ENCODE data around the gene BICRA. TPM values are rescaled to one million over a fixed set of nuclear protein-coding genes. Genes with fewer than 3 reads are reported as not detected.

The BICRA gene
- total RNA-seq, 1 donor from 2014 or later = 55.5 TPM

DNA sequence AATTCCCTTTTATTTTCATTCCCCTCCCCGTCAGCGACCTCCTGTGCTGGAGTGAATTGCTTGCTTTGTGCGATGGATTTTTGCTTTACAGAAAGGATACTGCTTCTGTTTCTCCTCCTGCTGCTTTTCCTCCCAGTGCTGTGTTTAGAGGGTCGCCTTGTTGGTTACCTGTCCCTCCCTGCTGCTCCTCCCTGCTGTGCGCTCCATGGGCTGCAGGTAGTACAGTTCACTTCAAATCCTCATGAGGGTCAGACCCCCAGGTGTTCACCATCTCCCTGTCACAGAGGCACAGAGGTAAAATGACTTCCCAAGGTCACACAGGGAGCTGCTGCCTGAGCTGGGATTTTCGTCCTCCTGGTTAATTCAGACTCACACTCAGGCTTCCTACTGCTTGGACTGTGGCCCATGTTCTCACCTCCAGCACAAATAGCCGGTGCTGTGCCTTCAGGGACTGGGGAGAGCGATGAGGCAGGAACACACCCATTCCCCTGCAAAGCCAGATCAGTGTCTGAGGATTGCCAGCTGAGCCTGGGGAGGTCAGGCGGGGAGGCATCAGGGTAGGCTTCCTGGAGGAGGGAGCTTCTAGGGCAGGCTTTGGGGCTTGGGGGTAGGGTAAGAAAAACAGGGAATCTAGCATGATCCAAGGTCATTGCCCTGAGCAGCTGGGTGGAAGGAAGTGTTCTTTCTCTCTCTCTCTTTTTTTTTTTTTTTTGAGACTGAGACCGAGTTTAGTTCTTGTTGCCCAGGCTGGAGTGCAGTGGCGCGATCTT is 14.4 kb downstream of the BICRA start:
- peaks cover 25% of the 10 kb centered on the region for H3K4me1 Mint-ChIP-seq (ENCODE audit: low read depth, unreplicated experiment)

DNA sequence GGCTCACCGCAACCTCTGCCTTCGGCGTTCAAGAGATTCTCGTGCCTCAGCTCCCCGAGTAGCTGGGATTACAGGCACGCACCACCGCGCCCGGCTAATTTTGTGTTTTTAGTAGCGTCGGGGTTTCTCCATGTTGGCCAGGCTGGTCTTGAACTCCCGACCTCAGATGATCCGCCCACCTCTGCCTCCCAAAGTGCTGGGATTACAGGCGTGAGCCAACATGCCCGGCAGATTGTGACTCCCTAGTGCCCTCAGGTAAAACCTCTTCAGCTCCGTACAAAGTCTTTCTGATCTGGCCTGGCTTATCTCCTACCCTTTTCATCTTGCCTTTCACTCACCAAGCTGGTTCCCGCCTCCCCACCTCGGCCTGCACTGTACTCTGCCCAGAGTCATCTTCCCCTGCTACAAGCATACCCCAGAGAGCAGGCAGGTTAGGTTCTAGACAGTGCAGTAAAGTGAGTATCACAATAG is 15.0 kb downstream of the BICRA start:
- peaks cover 4% of the 10 kb centered on the region for H3K9me3 Mint-ChIP-seq (ENCODE audit: unreplicated experiment)
- TF ChIP-seq, protein P1, sequence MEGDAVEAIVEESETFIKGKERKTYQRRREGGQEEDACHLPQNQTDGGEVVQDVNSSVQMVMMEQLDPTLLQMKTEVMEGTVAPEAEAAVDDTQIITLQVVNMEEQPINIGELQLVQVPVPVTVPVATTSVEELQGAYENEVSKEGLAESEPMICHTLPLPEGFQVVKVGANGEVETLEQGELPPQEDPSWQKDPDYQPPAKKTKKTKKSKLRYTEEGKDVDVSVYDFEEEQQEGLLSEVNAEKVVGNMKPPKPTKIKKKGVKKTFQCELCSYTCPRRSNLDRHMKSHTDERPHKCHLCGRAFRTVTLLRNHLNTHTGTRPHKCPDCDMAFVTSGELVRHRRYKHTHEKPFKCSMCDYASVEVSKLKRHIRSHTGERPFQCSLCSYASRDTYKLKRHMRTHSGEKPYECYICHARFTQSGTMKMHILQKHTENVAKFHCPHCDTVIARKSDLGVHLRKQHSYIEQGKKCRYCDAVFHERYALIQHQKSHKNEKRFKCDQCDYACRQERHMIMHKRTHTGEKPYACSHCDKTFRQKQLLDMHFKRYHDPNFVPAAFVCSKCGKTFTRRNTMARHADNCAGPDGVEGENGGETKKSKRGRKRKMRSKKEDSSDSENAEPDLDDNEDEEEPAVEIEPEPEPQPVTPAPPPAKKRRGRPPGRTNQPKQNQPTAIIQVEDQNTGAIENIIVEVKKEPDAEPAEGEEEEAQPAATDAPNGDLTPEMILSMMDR (IDR thresholded peaks at IDR 0.05; ENCODE audit: partially characterized antibody, unreplicated experiment) = no peak
- H3K36me3 Mint-ChIP-seq (ENCODE audit: unreplicated experiment) = no peaks in the 10 kb centered on the region
- H3K27me3 Mint-ChIP-seq (ENCODE audit: unreplicated experiment) = peaks cover 5% of the 10 kb centered on the region
- H3K27ac Mint-ChIP-seq (ENCODE audit: unreplicated experiment) = peak overlapping the region; percentile 73
- no peak for DNase-seq
- H3K4me3 Mint-ChIP-seq (ENCODE audit: unreplicated experiment) = no peak overlapping the region
- H3K4me1 Mint-ChIP-seq (ENCODE audit: low read depth, unreplicated experiment) = peaks cover 25% of the 10 kb centered on the region

More for the DNA sequence above, 14.4 kb downstream of the BICRA start:
- Mint-ChIP-seq H3K9me3 (ENCODE audit: unreplicated experiment) (peaks cover 4% of the 10 kb centered on the region), H3K27me3 (ENCODE audit: unreplicated experiment) (peaks cover 5% of the 10 kb centered on the region), H3K36me3 (ENCODE audit: unreplicated experiment) (no peaks in the 10 kb centered on the region), H3K4me3 (ENCODE audit: unreplicated experiment) (no peak overlapping the region), H3K27ac (ENCODE audit: unreplicated experiment) (no peak overlapping the region)
- DNase-seq = no peak
- TF ChIP-seq, protein P1 (IDR thresholded peaks at IDR 0.05; ENCODE audit: partially characterized antibody, unreplicated experiment) = no peak

DNA sequence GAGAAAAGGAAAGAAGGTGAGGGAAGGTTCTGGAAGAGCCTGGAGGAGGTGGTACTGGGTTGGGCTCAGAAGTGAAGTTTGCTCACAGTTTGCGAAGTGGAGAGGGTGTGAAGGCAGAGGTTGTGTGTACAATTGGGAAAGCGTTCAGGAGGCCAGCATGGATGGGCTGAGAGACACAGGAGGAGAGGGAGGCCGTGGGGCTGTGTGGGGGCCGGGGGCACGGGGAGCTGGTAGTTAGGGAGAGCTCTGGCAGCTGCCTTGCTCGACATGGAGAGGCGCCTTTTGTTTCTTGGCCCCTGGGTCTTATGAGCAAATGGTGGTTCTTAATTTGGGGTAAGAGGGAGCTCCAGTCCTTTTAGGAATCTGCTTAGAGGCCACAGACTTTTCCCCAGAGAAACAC is 16.7 kb downstream of the BICRA start:
- no peak overlapping the region for H3K4me3 Mint-ChIP-seq (ENCODE audit: unreplicated experiment)
- H3K27ac Mint-ChIP-seq (ENCODE audit: unreplicated experiment) = peak overlapping the region; percentile 25
- no peak for DNase-seq
- H3K4me1 Mint-ChIP-seq (ENCODE audit: low read depth, unreplicated experiment) = peaks cover 25% of the 10 kb centered on the region
- H3K9me3 Mint-ChIP-seq (ENCODE audit: unreplicated experiment) = peaks cover 4% of the 10 kb centered on the region
- no peaks in the 10 kb centered on the region for H3K36me3 Mint-ChIP-seq (ENCODE audit: unreplicated experiment)
- TF ChIP-seq, protein P1 (IDR thresholded peaks at IDR 0.05; ENCODE audit: partially characterized antibody, unreplicated experiment) = no peak
- peaks cover 5% of the 10 kb centered on the region for H3K27me3 Mint-ChIP-seq (ENCODE audit: unreplicated experiment)

DNA sequence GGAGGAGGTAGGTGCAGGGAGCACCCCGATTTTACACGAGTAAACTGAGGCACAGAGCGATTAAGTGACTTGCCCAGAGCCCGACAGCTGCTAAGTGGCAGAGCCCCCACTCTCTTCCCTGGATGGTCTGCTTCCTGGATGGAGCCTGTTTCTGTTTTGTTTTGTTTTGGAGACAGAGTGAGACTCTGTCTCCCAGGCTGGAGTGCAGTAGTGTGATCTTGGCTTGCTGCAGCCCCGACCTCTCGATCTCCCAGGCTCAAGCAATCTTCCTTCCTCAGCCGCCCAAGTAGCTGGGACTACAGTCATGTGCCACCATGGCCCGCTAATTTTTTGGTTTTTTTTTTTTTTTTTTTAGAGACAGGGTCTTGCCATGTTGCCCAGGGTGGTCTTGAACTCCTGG is 17.3 kb downstream of the BICRA start:
- H3K36me3 Mint-ChIP-seq (ENCODE audit: unreplicated experiment) = no peaks in the 10 kb centered on the region
- H3K9me3 Mint-ChIP-seq (ENCODE audit: unreplicated experiment) = peaks cover 4% of the 10 kb centered on the region
- no peak overlapping the region for H3K4me3 Mint-ChIP-seq (ENCODE audit: unreplicated experiment)
- TF ChIP-seq, protein P1 (IDR thresholded peaks at IDR 0.05; ENCODE audit: partially characterized antibody, unreplicated experiment) = no peak
- no peak for DNase-seq
- peaks cover 5% of the 10 kb centered on the region for H3K27me3 Mint-ChIP-seq (ENCODE audit: unreplicated experiment)
- no peak overlapping the region for H3K27ac Mint-ChIP-seq (ENCODE audit: unreplicated experiment)
- peaks cover 24% of the 10 kb centered on the region for H3K4me1 Mint-ChIP-seq (ENCODE audit: low read depth, unreplicated experiment)

DNA sequence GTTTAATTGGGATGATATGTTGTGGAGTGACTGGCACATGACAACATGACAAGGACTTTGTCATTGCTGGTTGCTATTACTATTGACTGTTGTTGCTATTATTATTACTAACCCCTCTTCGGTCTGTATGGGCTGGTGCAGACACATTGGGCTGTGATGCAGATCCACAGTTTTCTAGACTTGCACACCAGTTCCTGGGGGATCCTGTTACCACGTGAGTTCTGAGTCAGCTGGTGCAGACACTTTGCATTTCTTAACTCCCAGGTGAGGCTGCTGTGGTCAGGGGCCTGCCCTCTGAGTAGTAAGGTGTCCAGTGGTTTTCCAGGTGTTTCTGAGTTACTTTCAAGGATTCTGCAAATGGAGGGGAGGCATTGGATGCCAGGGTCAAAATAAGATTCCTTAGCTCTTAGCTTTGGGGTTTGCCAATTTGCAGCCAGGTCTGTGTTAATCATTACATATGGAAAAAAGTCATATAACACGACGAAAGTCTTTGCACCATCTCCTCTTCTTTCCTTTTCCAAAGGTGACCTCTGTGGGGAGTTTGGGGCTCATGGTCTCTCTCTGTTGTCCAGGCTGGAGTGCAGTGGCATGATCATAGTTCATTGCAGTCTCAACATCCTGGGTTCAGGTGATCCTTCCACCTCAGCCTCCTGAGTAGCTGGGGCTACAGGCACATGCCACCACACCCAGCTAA is 19.3 kb downstream of the BICRA start:
- no peak overlapping the region for H3K27ac Mint-ChIP-seq (ENCODE audit: unreplicated experiment)
- no peak overlapping the region for H3K4me3 Mint-ChIP-seq (ENCODE audit: unreplicated experiment)
- H3K36me3 Mint-ChIP-seq (ENCODE audit: unreplicated experiment) = no peaks in the 10 kb centered on the region
- peaks cover 29% of the 10 kb centered on the region for H3K4me1 Mint-ChIP-seq (ENCODE audit: low read depth, unreplicated experiment)
- peaks cover 3% of the 10 kb centered on the region for H3K27me3 Mint-ChIP-seq (ENCODE audit: unreplicated experiment)
- no peak for DNase-seq
- H3K9me3 Mint-ChIP-seq (ENCODE audit: unreplicated experiment) = peaks cover 4% of the 10 kb centered on the region
- TF ChIP-seq, protein P1 (IDR thresholded peaks at IDR 0.05; ENCODE audit: partially characterized antibody, unreplicated experiment) = no peak
